HepG2 (cell line): Measurements from ENCODE around the gene P4HB. TPM values are rescaled to one million over a fixed set of nuclear protein-coding genes. Genes with fewer than 3 reads are reported as not detected.

Experiments
- HOXA3 ChIP-seq: sonication (generic); formaldehyde crosslinking; IDR thresholded peaks from 2 replicates; pipeline ENCODE4 v1.5.0; 2020; ENCODE audit warnings: missing genetic modification reagents
- KDM4B ChIP-seq: sonication (generic); formaldehyde crosslinking; IDR thresholded peaks from 2 replicates; pipeline ENCODE4 v1.4.0; 2020; ENCODE audit warnings: missing genetic modification reagents
- MAZ ChIP-seq, 2 experiments: sonication (generic) in 1 of 2; formaldehyde crosslinking in 1 of 2; IDR thresholded peaks; 2 replicates each; pipeline versions ENCODE4 v1.5.0 to v1.6.1; 2012 to 2020; ENCODE audit warnings: low read depth in 2 of 2, mild to moderate bottlenecking in 2 of 2, borderline replicate concordance in 1 of 2, improper control_type of control experiment in 1 of 2, low read length in 1 of 2, missing genetic modification reagents in 1 of 2, moderate library complexity in 1 of 2
- NONO ChIP-seq, 2 experiments: fragments of 450-650 bp in 1 of 2; sonication (generic) in 1 of 2; formaldehyde crosslinking in 1 of 2; IDR thresholded peaks in 1 of 2; conservative IDR thresholded peaks in 1 of 2; 2 replicates each; pipeline versions ENCODE4 v1.6.1 to v1.8.0; 2017 to 2022; ENCODE audit warnings: mild to moderate bottlenecking in 1 of 2, missing genetic modification reagents in 1 of 2, moderate library complexity in 1 of 2
- SKI ChIP-seq: fragments of 450-650 bp; IDR thresholded peaks from one replicate; pipeline ENCODE4 v1.6.1; 2018; ENCODE audit warnings: mild to moderate bottlenecking; ENCODE audit not compliant: partially characterized antibody
- SOX6 ChIP-seq, 2 experiments: fragments of 450-650 bp in 1 of 2; sonication (generic) in 1 of 2; formaldehyde crosslinking in 1 of 2; IDR thresholded peaks; 2 replicates each; pipeline versions ENCODE4 v1.4.0 to v1.6.1; 2017 to 2020; ENCODE audit warnings: antibody characterized with exemption in 1 of 2, mild to moderate bottlenecking in 1 of 2, missing genetic modification reagents in 1 of 2
- TBP ChIP-seq: sonication (generic); formaldehyde crosslinking; IDR thresholded peaks from 2 replicates; pipeline ENCODE4 v1.5.0; 2020; ENCODE audit warnings: missing genetic modification reagents
- ZFYVE20 ChIP-seq: sonication (generic); formaldehyde crosslinking; IDR thresholded peaks from 2 replicates; pipeline ENCODE4 v1.8.0; 2023; ENCODE audit warnings: low read depth, mild to moderate bottlenecking, moderate library complexity, missing genetic modification reagents, borderline replicate concordance
- ZNF451 ChIP-seq: sonication (generic); formaldehyde crosslinking; IDR thresholded peaks from 2 replicates; pipeline ENCODE4 v1.5.0; 2020; ENCODE audit warnings: mild to moderate bottlenecking, missing genetic modification reagents
- ZNF550 ChIP-seq: sonication (generic); formaldehyde crosslinking; IDR thresholded peaks from 2 replicates; pipeline ENCODE4 v1.4.0; 2020; ENCODE audit warnings: mild to moderate bottlenecking, missing genetic modification reagents, borderline replicate concordance
- ZNF577 ChIP-seq: sonication (generic); formaldehyde crosslinking; IDR thresholded peaks from 2 replicates; pipeline ENCODE4 v1.4.0; 2020; ENCODE audit warnings: mild to moderate bottlenecking, low read depth, missing genetic modification reagents, borderline replicate concordance
- ZNF615 ChIP-seq: sonication (generic); formaldehyde crosslinking; IDR thresholded peaks from 2 replicates; pipeline ENCODE4 v1.5.0; 2020; ENCODE audit warnings: mild to moderate bottlenecking, missing genetic modification reagents, borderline replicate concordance
- ZNF790 ChIP-seq: sonication (generic); formaldehyde crosslinking; IDR thresholded peaks from 2 replicates; pipeline ENCODE4 v1.8.0; 2022; ENCODE audit warnings: missing genetic modification reagents, mild to moderate bottlenecking, borderline replicate concordance
- polyA plus RNA-seq, 8 experiments: library from polyadenylated mRNA; depleted of rRNA in 3 of 8; stranded (reverse) in 7 of 8; unstranded in 1 of 8; fragments of >200 nt; fragmentation: Illumina TruSeq in 4 of 8; extraction: Trizol in 4 of 8; gene quantifications; 2 replicates each; pipeline versions ENCODE4 v1.2.1 to v1.2.3, GENCODE V29; 2011 to 2016; ENCODE audit warnings: low read depth in 4 of 8, missing spikeins in 1 of 8, mixed read lengths in 1 of 8; ENCODE audit not compliant: insufficient read depth in 1 of 8
- total RNA-seq, 5 experiments: library from RNA; depleted of rRNA; stranded (reverse); fragments of >200 nt; fragmentation: Illumina TruSeq; extraction: Trizol; gene quantifications; 2 replicates each; pipeline ENCODE4 v1.2.3, GENCODE V29; 2016; ENCODE audit warnings: low read depth in 1 of 5
- TF ChIP-seq, protein P1 (sequence below): sonication (generic); formaldehyde crosslinking; IDR thresholded peaks from 2 replicates; pipeline ENCODE4 v1.8.1; 2023; ENCODE audit warnings: missing genetic modification reagents, inconsistent platforms, borderline replicate concordance
- TF ChIP-seq, protein P2 (sequence below): sonication (generic); formaldehyde crosslinking; IDR thresholded peaks from 2 replicates; pipeline ENCODE4 v1.5.0; 2020; ENCODE audit warnings: missing genetic modification reagents, mild to moderate bottlenecking, borderline replicate concordance
- TF ChIP-seq, protein P3 (sequence below): sonication (generic); formaldehyde crosslinking; IDR thresholded peaks from 2 replicates; pipeline ENCODE4 v1.4.0; 2020; ENCODE audit warnings: mild to moderate bottlenecking, missing genetic modification reagents
- TF ChIP-seq, protein P4 (sequence below): sonication (generic); formaldehyde crosslinking; IDR thresholded peaks from 2 replicates; pipeline ENCODE4 v1.4.0; 2020; ENCODE audit warnings: missing genetic modification reagents
- TF ChIP-seq, protein P5 (sequence below): conservative IDR thresholded peaks from 2 replicates; pipeline ENCODE4 v1.6.1; 2018; ENCODE audit warnings: missing genetic modification reagents
- TF ChIP-seq, protein P6 (sequence below): sonication (generic); formaldehyde crosslinking; IDR thresholded peaks from 2 replicates; pipeline ENCODE4 v1.5.0; 2020; ENCODE audit warnings: mild to moderate bottlenecking, missing genetic modification reagents, moderate library complexity

The P4HB gene
- total and polyA plus RNA-seq, 2 of the 13 experiments (the other 11 are each of a cell fraction or from before 2014, with no cell fraction given) = 185 to 782 TPM

DNA sequence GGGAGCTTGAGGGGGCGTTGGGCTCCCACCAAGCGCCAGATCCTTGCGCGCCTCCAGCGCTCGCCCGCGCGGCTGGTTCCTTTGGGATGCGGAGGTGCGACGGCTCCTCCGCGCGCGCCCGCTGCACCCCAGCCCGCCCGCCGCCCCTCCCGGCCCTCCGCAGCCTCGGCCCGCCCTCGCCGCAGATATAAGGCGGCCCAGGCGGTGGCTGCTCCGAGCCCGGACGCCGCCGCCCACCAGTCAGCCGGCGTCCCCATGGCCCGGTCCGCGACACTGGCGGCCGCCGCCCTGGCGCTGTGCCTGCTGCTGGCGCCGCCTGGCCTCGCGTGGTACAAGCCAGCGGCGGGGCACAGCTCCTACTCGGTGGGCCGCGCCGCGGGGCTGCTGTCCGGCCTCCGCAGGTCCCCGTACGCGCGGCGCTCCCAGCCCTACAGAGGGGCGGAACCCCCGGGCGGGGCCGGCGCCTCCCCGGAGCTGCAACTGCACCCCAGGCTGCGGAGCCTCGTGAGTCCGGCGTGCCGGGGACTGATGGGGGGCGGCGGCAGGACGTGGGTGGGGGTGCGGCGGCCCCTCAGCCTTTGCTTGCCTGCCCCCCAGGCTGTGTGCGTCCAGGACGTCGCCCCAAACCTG is 41.8 kb upstream of the P4HB start, which contains the start of gene NPB (continued):
- TF ChIP-seq, protein P1, sequence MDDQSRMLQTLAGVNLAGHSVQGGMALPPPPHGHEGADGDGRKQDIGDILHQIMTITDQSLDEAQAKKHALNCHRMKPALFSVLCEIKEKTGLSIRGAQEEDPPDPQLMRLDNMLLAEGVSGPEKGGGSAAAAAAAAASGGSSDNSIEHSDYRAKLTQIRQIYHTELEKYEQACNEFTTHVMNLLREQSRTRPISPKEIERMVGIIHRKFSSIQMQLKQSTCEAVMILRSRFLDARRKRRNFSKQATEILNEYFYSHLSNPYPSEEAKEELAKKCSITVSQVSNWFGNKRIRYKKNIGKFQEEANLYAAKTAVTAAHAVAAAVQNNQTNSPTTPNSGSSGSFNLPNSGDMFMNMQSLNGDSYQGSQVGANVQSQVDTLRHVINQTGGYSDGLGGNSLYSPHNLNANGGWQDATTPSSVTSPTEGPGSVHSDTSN (CRISPR knock-in tag) = 0 out of 2 replicates have a peak, but pooled peaks have one; percentile 46
- TF ChIP-seq ZNF451 (CRISPR knock-in tag) (peak; percentile 68; the same call in 1 of the 2 replicates), ZFYVE20 (CRISPR knock-in tag) (0 out of 2 replicates have a peak, but pooled peaks have one; percentile 69), ZNF615 (CRISPR knock-in tag) (0 out of 2 replicates have a peak, but pooled peaks have one; percentile 43), MAZ (IDR thresholded peaks at IDR 0.05; ENCODE audit: borderline replicate concordance, low read depth, low read length) (no peak), MAZ (CRISPR knock-in tag; IDR thresholded peaks at IDR 0.05; ENCODE audit: low read depth) (0 out of 2 replicates have a peak, but pooled peaks have one; percentile 13), SKI (peak; percentile 26), TBP (CRISPR knock-in tag) (0 out of 2 replicates have a peak, but pooled peaks have one; percentile 4), ZNF790 (CRISPR knock-in tag) (peak; percentile 88; the same call in 1 of the 2 replicates), SOX6 (IDR thresholded peaks at IDR 0.05) (no peak), SOX6 (CRISPR knock-in tag; IDR thresholded peaks at IDR 0.05) (peak; percentile 3; the same call in 1 of the 2 replicates), ZNF550 (CRISPR knock-in tag) (peak; percentile 6; the same call in 1 of the 2 replicates), KDM4B (CRISPR knock-in tag) (no peak), NONO (IDR thresholded peaks at IDR 0.05) (no peak), NONO (CRISPR knock-in tag; conservative IDR thresholded peaks at IDR 0.05) (peak; percentile 73), HOXA3 (CRISPR knock-in tag) (peak; percentile 35; the same call in 1 of the 2 replicates), ZNF577 (no peak)
- TF ChIP-seq, protein P2, sequence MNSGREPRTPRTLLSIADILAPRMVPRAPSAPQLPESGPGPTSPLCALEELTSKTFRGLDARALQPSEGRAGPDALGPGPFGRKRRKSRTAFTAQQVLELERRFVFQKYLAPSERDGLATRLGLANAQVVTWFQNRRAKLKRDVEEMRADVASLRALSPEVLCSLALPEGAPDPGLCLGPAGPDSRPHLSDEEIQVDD (CRISPR knock-in tag) = peak; percentile 63; the same call in 1 of the 2 replicates
- TF ChIP-seq, protein P3, sequence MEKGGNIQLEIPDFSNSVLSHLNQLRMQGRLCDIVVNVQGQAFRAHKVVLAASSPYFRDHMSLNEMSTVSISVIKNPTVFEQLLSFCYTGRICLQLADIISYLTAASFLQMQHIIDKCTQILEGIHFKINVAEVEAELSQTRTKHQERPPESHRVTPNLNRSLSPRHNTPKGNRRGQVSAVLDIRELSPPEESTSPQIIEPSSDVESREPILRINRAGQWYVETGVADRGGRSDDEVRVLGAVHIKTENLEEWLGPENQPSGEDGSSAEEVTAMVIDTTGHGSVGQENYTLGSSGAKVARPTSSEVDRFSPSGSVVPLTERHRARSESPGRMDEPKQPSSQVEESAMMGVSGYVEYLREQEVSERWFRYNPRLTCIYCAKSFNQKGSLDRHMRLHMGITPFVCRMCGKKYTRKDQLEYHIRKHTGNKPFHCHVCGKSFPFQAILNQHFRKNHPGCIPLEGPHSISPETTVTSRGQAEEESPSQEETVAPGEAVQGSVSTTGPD = no peak
- TF ChIP-seq, protein P4, sequence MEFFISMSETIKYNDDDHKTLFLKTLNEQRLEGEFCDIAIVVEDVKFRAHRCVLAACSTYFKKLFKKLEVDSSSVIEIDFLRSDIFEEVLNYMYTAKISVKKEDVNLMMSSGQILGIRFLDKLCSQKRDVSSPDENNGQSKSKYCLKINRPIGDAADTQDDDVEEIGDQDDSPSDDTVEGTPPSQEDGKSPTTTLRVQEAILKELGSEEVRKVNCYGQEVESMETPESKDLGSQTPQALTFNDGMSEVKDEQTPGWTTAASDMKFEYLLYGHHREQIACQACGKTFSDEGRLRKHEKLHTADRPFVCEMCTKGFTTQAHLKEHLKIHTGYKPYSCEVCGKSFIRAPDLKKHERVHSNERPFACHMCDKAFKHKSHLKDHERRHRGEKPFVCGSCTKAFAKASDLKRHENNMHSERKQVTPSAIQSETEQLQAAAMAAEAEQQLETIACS = peak; percentile 26; the same call in 1 of the 2 replicates
- TF ChIP-seq, protein P5, sequence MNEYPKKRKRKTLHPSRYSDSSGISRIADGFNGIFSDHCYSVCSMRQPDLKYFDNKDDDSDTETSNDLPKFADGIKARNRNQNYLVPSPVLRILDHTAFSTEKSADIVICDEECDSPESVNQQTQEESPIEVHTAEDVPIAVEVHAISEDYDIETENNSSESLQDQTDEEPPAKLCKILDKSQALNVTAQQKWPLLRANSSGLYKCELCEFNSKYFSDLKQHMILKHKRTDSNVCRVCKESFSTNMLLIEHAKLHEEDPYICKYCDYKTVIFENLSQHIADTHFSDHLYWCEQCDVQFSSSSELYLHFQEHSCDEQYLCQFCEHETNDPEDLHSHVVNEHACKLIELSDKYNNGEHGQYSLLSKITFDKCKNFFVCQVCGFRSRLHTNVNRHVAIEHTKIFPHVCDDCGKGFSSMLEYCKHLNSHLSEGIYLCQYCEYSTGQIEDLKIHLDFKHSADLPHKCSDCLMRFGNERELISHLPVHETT = 0 out of 2 replicates have a peak, but pooled peaks have one; percentile 20
- TF ChIP-seq, protein P6, sequence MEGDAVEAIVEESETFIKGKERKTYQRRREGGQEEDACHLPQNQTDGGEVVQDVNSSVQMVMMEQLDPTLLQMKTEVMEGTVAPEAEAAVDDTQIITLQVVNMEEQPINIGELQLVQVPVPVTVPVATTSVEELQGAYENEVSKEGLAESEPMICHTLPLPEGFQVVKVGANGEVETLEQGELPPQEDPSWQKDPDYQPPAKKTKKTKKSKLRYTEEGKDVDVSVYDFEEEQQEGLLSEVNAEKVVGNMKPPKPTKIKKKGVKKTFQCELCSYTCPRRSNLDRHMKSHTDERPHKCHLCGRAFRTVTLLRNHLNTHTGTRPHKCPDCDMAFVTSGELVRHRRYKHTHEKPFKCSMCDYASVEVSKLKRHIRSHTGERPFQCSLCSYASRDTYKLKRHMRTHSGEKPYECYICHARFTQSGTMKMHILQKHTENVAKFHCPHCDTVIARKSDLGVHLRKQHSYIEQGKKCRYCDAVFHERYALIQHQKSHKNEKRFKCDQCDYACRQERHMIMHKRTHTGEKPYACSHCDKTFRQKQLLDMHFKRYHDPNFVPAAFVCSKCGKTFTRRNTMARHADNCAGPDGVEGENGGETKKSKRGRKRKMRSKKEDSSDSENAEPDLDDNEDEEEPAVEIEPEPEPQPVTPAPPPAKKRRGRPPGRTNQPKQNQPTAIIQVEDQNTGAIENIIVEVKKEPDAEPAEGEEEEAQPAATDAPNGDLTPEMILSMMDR (CRISPR knock-in tag) = no peak
